Measurements from ENCODE around the gene SULT1C2. TPM values are rescaled to one million over a fixed set of nuclear protein-coding genes. Genes with fewer than 3 reads are reported as not detected.

SULT1C2 gene
- total and polyA plus RNA-seq, 9 of the 15 experiments (the other 6 are each of a cell fraction or from before 2014, with no cell fraction given): 0.22 TPM; not detected in 8

GRCh38 chr2:108278631-108279030, 10.1 kb upstream of the SULT1C2 start (continued):
- TF ChIP-seq L3MBTL2 (IDR thresholded peaks at IDR 0.05) (no peak), ELF1 (tag; IDR thresholded peaks at IDR 0.05) (no peak)
- TF ChIP-seq, protein P1, sequence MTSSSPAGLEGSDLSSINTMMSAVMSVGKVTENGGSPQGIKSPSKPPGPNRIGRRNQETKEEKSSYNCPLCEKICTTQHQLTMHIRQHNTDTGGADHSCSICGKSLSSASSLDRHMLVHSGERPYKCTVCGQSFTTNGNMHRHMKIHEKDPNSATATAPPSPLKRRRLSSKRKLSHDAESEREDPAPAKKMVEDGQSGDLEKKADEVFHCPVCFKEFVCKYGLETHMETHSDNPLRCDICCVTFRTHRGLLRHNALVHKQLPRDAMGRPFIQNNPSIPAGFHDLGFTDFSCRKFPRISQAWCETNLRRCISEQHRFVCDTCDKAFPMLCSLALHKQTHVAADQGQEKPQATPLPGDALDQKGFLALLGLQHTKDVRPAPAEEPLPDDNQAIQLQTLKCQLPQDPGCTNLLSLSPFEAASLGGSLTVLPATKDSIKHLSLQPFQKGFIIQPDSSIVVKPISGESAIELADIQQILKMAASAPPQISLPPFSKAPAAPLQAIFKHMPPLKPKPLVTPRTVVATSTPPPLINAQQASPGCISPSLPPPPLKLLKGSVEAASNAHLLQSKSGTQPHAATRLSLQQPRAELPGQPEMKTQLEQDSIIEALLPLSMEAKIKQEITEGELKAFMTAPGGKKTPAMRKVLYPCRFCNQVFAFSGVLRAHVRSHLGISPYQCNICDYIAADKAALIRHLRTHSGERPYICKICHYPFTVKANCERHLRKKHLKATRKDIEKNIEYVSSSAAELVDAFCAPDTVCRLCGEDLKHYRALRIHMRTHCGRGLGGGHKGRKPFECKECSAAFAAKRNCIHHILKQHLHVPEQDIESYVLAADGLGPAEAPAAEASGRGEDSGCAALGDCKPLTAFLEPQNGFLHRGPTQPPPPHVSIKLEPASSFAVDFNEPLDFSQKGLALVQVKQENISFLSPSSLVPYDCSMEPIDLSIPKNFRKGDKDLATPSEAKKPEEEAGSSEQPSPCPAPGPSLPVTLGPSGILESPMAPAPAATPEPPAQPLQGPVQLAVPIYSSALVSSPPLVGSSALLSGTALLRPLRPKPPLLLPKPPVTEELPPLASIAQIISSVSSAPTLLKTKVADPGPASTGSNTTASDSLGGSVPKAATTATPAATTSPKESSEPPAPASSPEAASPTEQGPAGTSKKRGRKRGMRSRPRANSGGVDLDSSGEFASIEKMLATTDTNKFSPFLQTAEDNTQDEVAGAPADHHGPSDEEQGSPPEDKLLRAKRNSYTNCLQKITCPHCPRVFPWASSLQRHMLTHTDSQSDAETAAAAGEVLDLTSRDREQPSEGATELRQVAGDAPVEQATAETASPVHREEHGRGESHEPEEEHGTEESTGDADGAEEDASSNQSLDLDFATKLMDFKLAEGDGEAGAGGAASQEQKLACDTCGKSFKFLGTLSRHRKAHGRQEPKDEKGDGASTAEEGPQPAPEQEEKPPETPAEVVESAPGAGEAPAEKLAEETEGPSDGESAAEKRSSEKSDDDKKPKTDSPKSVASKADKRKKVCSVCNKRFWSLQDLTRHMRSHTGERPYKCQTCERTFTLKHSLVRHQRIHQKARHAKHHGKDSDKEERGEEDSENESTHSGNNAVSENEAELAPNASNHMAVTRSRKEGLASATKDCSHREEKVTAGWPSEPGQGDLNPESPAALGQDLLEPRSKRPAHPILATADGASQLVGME (CRISPR knock-in tag; IDR thresholded peaks at IDR 0.05): no peak

DNA sequence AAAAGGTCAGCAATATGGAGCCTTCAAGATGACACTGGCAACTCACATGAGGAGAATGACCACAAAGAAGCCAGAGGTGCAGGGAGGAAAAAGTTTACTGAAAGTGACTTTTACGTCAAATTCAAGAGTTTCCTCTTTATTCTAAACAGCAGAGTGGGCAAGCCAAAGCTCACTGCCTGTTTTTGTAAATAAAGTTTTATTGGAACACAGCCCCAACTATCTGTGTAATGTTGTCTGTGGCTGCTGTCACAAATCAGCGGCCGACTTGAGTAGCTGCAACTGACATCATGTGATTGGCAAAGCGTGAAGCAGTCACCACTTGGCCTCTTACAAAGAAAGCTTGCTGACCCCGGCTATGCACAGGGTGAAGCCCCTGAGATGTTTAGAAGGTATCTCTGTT, 9.2 kb upstream of the SULT1C2 start:
- 2% methylated on average over 5 of the region's 5 CpGs for WGBS (ENCODE audit: insufficient coverage, low coverage, missing lambda C conversion rate)
- Histone ChIP-seq H3K9me3 (replicated peaks; ENCODE audit: control insufficient read depth, insufficient read depth, low read depth, low read length) (no peaks in the 10 kb centered on the region), H3K9ac (ENCODE audit: insufficient read depth in 1 of 2, low read depth in 2 of 2, low read length in 2 of 2) (no peak overlapping the region), H2AFZ (ENCODE audit: low read depth, low read length) (0 out of 2 replicates have a peak overlapping the region, but pooled peaks have one; percentile 39), H3K27ac (ENCODE audit: extremely low read depth, low read depth, low read length) (no peak overlapping the region), H3K27me3 (ENCODE audit: control insufficient read depth in 2 of 2, insufficient read depth in 2 of 2, low read length in 2 of 2) (peaks cover 8 to 9% of the 10 kb centered on the region in 2 experiments; a peak in 2 of 5 replicates), H3K79me2 (ENCODE audit: control insufficient read depth, insufficient read depth, low read length) (no peaks in the 10 kb centered on the region), H3K4me3 (no peak overlapping the region), H3K4me1 (replicated peaks in 1 of 2; ENCODE audit: control insufficient read depth in 2 of 2, insufficient read depth in 2 of 2, low read length in 2 of 2) (no peaks in the 10 kb centered on the region), H3K9me1 (ENCODE audit: control insufficient read depth, insufficient read depth, low read length) (no peaks in the 10 kb centered on the region), H4K20me1 (replicated peaks; ENCODE audit: control insufficient read depth, insufficient read depth, low read length) (no peaks in the 10 kb centered on the region), H3K36me3 (ENCODE audit: control insufficient read depth, insufficient read depth, low read length) (no peaks in the 10 kb centered on the region), H3K4me2 (ENCODE audit: insufficient read depth, low read length) (no peak overlapping the region)
- no TSS peak for BruUV-seq (replicated peaks)
- peak; percentile 45; the same call in 2 of the 3 replicates for ATAC-seq
- in situ Hi-C loops (cut with MboI): no loop called here
- FAIRE-seq: no peak
- CTCF ChIA-PET (ENCODE audit: low intra/inter-chr PET ratio): no interaction called here
- TF ChIP-seq ZBTB40 (IDR thresholded peaks at IDR 0.05): peak; percentile 96
- peak; percentile 91 for TF ChIP-seq ZBTB40 (CRISPR knock-in tag; IDR thresholded peaks at IDR 0.05)
- no peak for TF ChIP-seq POLR3A (IDR thresholded peaks at IDR 0.05; ENCODE audit: borderline replicate concordance, extremely low read depth, insufficient read depth, insufficient read length)
- POLR2A ChIA-PET: interaction anchor here (0.6 kb wide), 2 partner anchors 46 to 302 kb away, joined by 3 to 4 read pairs; no protein-coding TSS in a partner anchor
- no peak for DNase-seq (ENCODE audit: extremely low read depth in 1 of 4, low spot score in 3 of 4)
- intact Hi-C loops (cut with micrococcal nuclease): no loop called here
